Mesenchymal stem cell (in vitro differentiated cells and primary cell): Measurements from ENCODE around the gene HTT.
"Not testable (repeated sequence)": the region's sequence is repeated elsewhere in the genome, so short reads cannot be mapped to it uniquely, and the experiment has no call there.

ENCODE experiments used
- DNase-seq: peaks from one replicate; pipeline ENCODE4 v3.0.0-alpha.2; 2013
- H2AFZ ChIP-seq: one replicate; pipeline ENCODE4 v1.6.1; 2013; ENCODE audit warnings: low read depth, mild to moderate bottlenecking, control low read depth, inconsistent platforms, low read length, moderate library complexity
- H2AK5ac ChIP-seq: 2 replicates; pipeline ENCODE4 v1.6.1; 2013; ENCODE audit warnings: low read length, moderate library complexity, mild to moderate bottlenecking, inconsistent platforms; ENCODE audit not compliant: severe bottlenecking
- H2BK120ac ChIP-seq: one replicate; pipeline ENCODE4 v1.6.1; 2013; ENCODE audit warnings: low read depth, mild to moderate bottlenecking, inconsistent platforms, low read length, moderate library complexity
- H2BK12ac ChIP-seq, 2 experiments: one replicate each; pipeline ENCODE4 v1.6.1; 2013; ENCODE audit warnings: inconsistent platforms in 2 of 2, low read length in 2 of 2, mild to moderate bottlenecking in 2 of 2, moderate library complexity in 2 of 2, control low read depth in 1 of 2
- H2BK15ac ChIP-seq: one replicate; pipeline ENCODE4 v1.6.1; 2013; ENCODE audit warnings: mild to moderate bottlenecking, low read depth, inconsistent platforms; ENCODE audit not compliant: poor library complexity, severe bottlenecking
- H2BK5ac ChIP-seq: 2 replicates; pipeline ENCODE4 v1.6.1; 2013; ENCODE audit warnings: low read depth, mild to moderate bottlenecking, low read length, control low read depth, inconsistent platforms; ENCODE audit not compliant: poor library complexity, severe bottlenecking
- H3K14ac ChIP-seq, 2 experiments: one replicate each; pipeline ENCODE4 v1.6.1; 2013; ENCODE audit warnings: inconsistent platforms in 2 of 2, low read length in 2 of 2, control low read depth in 1 of 2, mild to moderate bottlenecking in 1 of 2, moderate library complexity in 1 of 2
- H3K18ac ChIP-seq, 2 experiments: one replicate each; pipeline ENCODE4 v1.6.1; 2013; ENCODE audit warnings: inconsistent platforms in 2 of 2, low read length in 2 of 2, control low read depth in 1 of 2, low read depth in 1 of 2, mild to moderate bottlenecking in 1 of 2
- H3K23ac ChIP-seq, 2 experiments: one replicate each; pipeline ENCODE4 v1.6.1; 2013; ENCODE audit warnings: inconsistent platforms in 2 of 2, low read length in 2 of 2, mild to moderate bottlenecking in 2 of 2, moderate library complexity in 2 of 2, control low read depth in 1 of 2
- H3K27ac ChIP-seq: 2 replicates; pipeline ENCODE4 v1.5.1; 2013; ENCODE audit warnings: mild to moderate bottlenecking, moderate library complexity, low read length, control low read depth, inconsistent platforms; ENCODE audit not compliant: poor library complexity, severe bottlenecking
- H3K27me3 ChIP-seq, 2 experiments: 2 replicates each; pipeline versions ENCODE4 v1.6.1 to v1.7.0; 2013; ENCODE audit warnings: low read length in 2 of 2, mild to moderate bottlenecking in 2 of 2, moderate library complexity in 2 of 2, control low read depth in 1 of 2, inconsistent platforms in 1 of 2; ENCODE audit not compliant: control insufficient read depth in 1 of 2, insufficient read depth in 1 of 2
- H3K36me3 ChIP-seq, 2 experiments: 2 replicates each; pipeline versions ENCODE4 v1.6.1 to v1.7.0; 2013; ENCODE audit warnings: low read length in 2 of 2, control low read depth in 1 of 2, inconsistent platforms in 1 of 2, low read depth in 1 of 2, mild to moderate bottlenecking in 1 of 2; ENCODE audit not compliant: insufficient read depth in 2 of 2, control insufficient read depth in 1 of 2
- H3K4ac ChIP-seq, 2 experiments: one replicate each; pipeline ENCODE4 v1.6.1; 2013; ENCODE audit warnings: inconsistent platforms in 2 of 2, low read length in 2 of 2, mild to moderate bottlenecking in 2 of 2, moderate library complexity in 2 of 2, control low read depth in 1 of 2, low read depth in 1 of 2
- H3K4me1 ChIP-seq: 2 replicates; pipeline ENCODE4 v1.6.1; 2013; ENCODE audit warnings: low read depth, low read length, control low read depth; ENCODE audit not compliant: control insufficient read depth, insufficient read depth
- H3K4me2 ChIP-seq: 2 replicates; pipeline ENCODE4 v1.6.1; 2013; ENCODE audit warnings: low read length, mild to moderate bottlenecking, inconsistent platforms; ENCODE audit not compliant: poor library complexity, severe bottlenecking
- H3K4me3 ChIP-seq, 2 experiments: 2 replicates each; pipeline versions ENCODE4 v1.5.1 to v1.7.0; 2013; ENCODE audit warnings: low read length in 2 of 2, mild to moderate bottlenecking in 2 of 2, control low read depth in 1 of 2, low read depth in 1 of 2; ENCODE audit not compliant: insufficient read depth in 1 of 2
- H3K79me1 ChIP-seq: replicated peaks from 2 replicates; pipeline ENCODE4 v1.6.1; 2013; ENCODE audit warnings: mild to moderate bottlenecking, control low read depth, low read length, inconsistent platforms; ENCODE audit not compliant: poor library complexity, severe bottlenecking
- H3K9ac ChIP-seq: 2 replicates; pipeline ENCODE4 v1.7.0; 2013; ENCODE audit warnings: mild to moderate bottlenecking, low read length, moderate library complexity
- H3K9me3 ChIP-seq: 2 replicates; pipeline ENCODE4 v1.7.0; 2013; ENCODE audit warnings: mild to moderate bottlenecking, low read length; ENCODE audit not compliant: control insufficient read depth
- H4K8ac ChIP-seq: one replicate; pipeline ENCODE4 v1.6.1; 2013; ENCODE audit warnings: inconsistent platforms, mild to moderate bottlenecking, low read length, moderate library complexity
- H4K91ac ChIP-seq: one replicate; pipeline ENCODE4 v1.6.1; 2013; ENCODE audit warnings: mild to moderate bottlenecking, low read length, inconsistent platforms
- WGBS: methylation state at CpG from one replicate; pipeline ENCODE4 v1.1.7; 2013; ENCODE audit warnings: mixed read lengths; 5-methylcytosine and 5-hydroxymethylcytosine counted together

The HTT gene

DNA sequence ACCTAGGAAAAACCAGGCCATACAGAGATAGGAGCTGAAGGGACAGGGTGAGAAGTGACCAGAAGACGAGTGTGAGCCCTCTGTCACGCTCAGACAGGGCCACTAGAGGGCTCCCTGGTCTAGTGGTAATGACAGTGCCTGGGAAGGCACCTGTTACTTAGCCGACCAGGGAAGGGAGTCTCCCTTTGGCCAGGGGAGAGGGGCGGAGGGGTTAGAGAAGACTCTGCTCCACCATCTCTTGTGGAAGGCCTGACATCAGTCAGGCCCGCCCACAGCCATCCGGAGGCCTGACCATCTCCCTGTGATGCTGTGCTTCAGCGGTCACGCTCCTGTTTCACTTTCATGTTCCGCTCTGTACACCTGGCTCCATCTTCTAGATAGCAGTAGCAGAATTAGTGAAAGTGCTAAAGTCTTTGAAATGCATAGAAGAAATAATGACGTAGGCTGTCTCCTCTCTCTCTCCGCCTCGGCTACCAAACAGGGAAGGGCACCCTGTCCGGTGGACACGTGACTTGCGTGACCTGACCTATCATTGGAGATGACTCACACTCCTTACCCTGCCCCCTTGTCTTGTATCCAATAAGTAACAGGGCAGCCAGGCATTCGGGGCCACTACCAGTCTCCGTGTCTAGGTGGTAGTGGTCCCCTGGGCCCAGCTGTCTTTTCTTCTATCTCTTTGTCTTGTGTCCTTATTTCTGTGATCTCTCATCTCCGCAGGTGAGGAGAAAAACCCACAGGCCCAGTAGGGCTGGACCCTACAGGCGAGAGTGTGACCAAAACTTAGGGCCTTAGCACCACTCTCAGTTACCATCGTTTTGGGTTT lies 26.8 kb upstream of the HTT start:
- no peak overlapping the region for H3K4ac ChIP-seq
- 61% methylated on average over 20 of the region's 20 CpGs for WGBS

DNA sequence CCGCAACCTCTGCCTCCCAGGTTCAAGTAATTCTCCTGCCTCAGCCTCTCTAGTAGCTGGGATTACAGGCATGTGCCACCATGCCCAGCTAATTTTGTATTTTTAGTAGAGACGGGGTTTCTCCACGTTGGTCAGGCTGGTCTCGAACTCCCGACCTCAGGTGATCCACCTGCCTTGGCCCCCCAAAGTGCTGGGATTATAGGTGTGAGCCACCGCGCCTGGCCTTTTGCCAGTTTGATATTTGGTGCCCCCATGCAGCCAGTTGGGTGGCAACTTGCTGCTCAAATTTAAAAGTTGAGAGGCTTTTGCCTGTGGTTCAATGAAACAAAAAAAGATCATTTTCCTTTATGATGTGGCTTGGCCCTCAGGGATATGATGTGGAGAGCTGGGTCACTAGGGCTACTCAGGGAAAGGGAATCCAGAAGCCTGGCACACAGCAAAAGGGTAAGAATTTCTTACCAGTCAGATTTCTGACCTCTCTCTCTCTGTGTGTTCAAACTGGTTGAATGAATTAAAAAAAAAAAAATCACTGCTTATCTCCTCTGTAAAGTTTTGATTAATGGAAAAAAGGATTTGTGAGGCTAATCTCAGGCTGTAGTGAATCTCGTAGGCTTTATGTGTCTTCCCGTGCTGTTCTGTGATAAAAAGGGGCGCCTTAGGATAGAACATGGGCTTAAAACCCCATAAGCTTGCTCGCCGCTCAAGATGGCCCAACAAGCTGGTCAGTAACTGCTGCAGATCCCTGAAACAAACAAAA lies 23.2 kb upstream of the HTT start:
- H3K4ac ChIP-seq, H2BK5ac ChIP-seq: not testable (repeated sequence)

More for the DNA sequence above, 26.8 kb upstream of the HTT start:
- H3K4me1 ChIP-seq: peaks cover 5% of the 10 kb centered on the region
- no peak overlapping the region for H2BK12ac ChIP-seq
- no peak overlapping the region for H2AK5ac ChIP-seq
- no peaks in the 10 kb centered on the region for H3K36me3 ChIP-seq
- H2AFZ ChIP-seq: no peak overlapping the region
- no peak overlapping the region for H3K23ac ChIP-seq
- peak overlapping the region in 1 of 2 experiments; percentile 33 for H3K4me3 ChIP-seq
- H2BK5ac ChIP-seq: no peak overlapping the region
- no peak overlapping the region for H2BK120ac ChIP-seq
- no peak overlapping the region for H3K27ac ChIP-seq
- H2BK15ac ChIP-seq: no peak overlapping the region
- H3K14ac ChIP-seq: no peak overlapping the region
- no peak overlapping the region for H3K18ac ChIP-seq
- H4K8ac ChIP-seq: no peak overlapping the region
- no peak overlapping the region for H3K4me2 ChIP-seq
- H3K79me1 ChIP-seq: no peaks in the 10 kb centered on the region
- no peaks in the 10 kb centered on the region for H3K9me3 ChIP-seq
- no peak overlapping the region for H4K91ac ChIP-seq
- DNase-seq: peak; percentile 64
- peaks cover 9 to 21% of the 10 kb centered on the region in 2 experiments for H3K27me3 ChIP-seq
- no peak overlapping the region for H3K9ac ChIP-seq

DNA sequence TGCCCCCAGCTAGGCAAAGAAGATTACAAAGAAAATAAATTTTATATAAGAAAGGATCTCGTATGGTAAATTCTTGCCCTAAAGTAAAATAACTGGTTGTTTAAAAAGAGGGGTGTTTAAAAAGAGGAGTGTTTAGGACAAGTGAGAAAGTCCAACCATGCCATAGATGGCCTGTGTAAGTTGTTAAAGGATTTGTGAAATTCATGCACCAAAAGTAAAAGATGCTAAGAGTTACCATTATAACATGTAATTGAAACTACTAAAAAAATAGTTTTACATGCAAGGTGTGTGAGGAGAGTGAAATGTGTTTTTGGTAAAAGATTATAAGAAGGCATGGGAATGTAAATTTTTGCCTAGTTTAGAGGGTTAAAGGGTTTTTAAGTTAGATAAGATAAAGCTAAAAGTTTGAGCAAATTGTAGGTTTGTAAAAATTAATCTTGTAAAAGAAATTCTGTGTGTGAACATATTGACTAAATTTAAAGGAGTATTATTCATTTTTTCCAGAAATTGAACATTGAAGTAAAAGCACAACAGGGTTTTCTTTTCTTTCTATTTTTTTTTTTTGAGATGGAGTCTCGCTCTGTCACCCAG lies 20.2 kb upstream of the HTT start:
- H3K79me1 ChIP-seq: no peaks in the 10 kb centered on the region
- H4K8ac ChIP-seq: no peak overlapping the region
- H2AFZ ChIP-seq: no peak overlapping the region
- no peaks in the 10 kb centered on the region for H3K4me1 ChIP-seq
- no peak for DNase-seq
- H3K4ac ChIP-seq: no peak overlapping the region
- peaks cover 3 to 4% of the 10 kb centered on the region in 2 experiments for H3K27me3 ChIP-seq
- no peak overlapping the region for H2AK5ac ChIP-seq
- H3K9me3 ChIP-seq: peaks cover 4% of the 10 kb centered on the region
- H4K91ac ChIP-seq: no peak overlapping the region
- no peak overlapping the region for H3K14ac ChIP-seq
- no peak overlapping the region for H3K4me2 ChIP-seq
- no peak overlapping the region for H2BK120ac ChIP-seq
- H3K36me3 ChIP-seq: no peaks in the 10 kb centered on the region
- no peak overlapping the region for H3K23ac ChIP-seq
- no peak overlapping the region for H3K4me3 ChIP-seq
- H2BK15ac ChIP-seq: no peak overlapping the region
- no peak overlapping the region for H2BK5ac ChIP-seq
- H3K9ac ChIP-seq: no peak overlapping the region
- H2BK12ac ChIP-seq: no peak overlapping the region
- no peak overlapping the region for H3K18ac ChIP-seq
- H3K27ac ChIP-seq: no peak overlapping the region
- 88% methylated on average over 2 of the region's 2 CpGs for WGBS

More for the DNA sequence above, 23.2 kb upstream of the HTT start:
- not testable (repeated sequence) for H2BK120ac ChIP-seq, H3K36me3 ChIP-seq, H2AFZ ChIP-seq, H4K91ac ChIP-seq, H2BK12ac ChIP-seq, DNase-seq, H3K4me1 ChIP-seq, H3K23ac ChIP-seq, H4K8ac ChIP-seq, H2BK15ac ChIP-seq, H3K4me2 ChIP-seq, H3K27me3 ChIP-seq, H3K4me3 ChIP-seq, H3K18ac ChIP-seq, H3K79me1 ChIP-seq, H3K9ac ChIP-seq, H3K9me3 ChIP-seq, H3K14ac ChIP-seq, H3K27ac ChIP-seq, H2AK5ac ChIP-seq
- WGBS: 89% methylated on average over 12 of the region's 12 CpGs

DNA sequence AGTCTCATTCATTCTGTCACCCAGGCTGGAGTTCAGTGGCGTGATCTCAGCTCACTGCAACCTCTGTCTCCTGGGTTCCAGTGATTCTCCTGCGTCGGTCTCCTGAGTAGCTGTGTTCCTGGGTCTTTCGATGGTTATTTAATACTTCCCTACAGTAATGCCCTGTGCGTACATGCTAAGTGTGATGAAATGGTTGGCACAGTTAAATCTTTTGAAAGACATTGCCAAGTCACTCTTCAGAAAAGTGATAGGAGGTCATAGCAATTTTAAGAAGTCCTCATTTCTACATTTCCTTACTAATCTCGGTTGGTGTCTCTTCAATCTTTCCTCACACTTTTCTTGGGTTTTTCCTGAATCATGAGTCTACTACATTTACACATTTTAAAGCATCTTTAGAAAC lies 14.5 kb upstream of the HTT start:
- Histone ChIP-seq H3K18ac (no peak overlapping the region), H2BK5ac (no peak overlapping the region), H3K36me3 (no peaks in the 10 kb centered on the region), H2BK12ac (no peak overlapping the region), H3K27me3 (peaks cover 0 to 10% of the 10 kb centered on the region in 2 experiments), H3K14ac (no peak overlapping the region), H3K4me3 (no peak overlapping the region), H2AFZ (no peak overlapping the region), H4K8ac (no peak overlapping the region), H2AK5ac (no peak overlapping the region), H3K23ac (no peak overlapping the region), H3K4ac (no peak overlapping the region), H4K91ac (no peak overlapping the region), H2BK120ac (no peak overlapping the region), H2BK15ac (no peak overlapping the region), H3K79me1 (no peaks in the 10 kb centered on the region), H3K4me2 (no peak overlapping the region), H3K9me3 (peaks cover 4% of the 10 kb centered on the region), H3K9ac (no peak overlapping the region), H3K27ac (no peak overlapping the region), H3K4me1 (no peaks in the 10 kb centered on the region)
- WGBS: 95% methylated on average over 5 of the region's 6 CpGs
- no peak for DNase-seq
